ENCODE data around the gene PRR18. TPM values are rescaled to one million over a fixed set of nuclear protein-coding genes. Genes with fewer than 3 reads are reported as not detected.

Gene PRR18
- total and polyA plus RNA-seq, 2 donors (not counting 1 experiment from before 2014, with no cell fraction given): not detected

DNA sequence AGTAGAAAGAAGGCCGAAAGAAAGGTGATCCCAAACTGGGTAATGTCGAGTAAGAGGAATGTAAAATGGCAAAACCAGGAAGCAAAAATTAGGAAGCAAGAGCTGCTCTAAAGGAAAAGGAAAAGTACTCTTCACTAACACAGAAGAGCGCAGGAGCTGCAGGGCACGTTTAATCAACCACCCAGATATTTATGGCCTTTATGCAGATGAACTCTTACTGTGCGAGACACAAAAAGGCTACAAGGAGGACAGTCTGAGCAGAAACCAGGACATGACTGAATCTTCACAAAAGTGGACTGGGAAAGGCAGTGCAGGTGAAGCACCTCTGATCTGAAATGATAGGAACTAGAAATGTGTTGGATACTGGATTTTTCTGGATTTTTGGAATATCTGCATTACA, 15.2 kb upstream of the PRR18 start:
- no peaks in the 10 kb centered on the region for H4K20me1 ChIP-seq (ENCODE audit: control insufficient read depth, extremely low read depth, insufficient read depth, low read length)

DNA sequence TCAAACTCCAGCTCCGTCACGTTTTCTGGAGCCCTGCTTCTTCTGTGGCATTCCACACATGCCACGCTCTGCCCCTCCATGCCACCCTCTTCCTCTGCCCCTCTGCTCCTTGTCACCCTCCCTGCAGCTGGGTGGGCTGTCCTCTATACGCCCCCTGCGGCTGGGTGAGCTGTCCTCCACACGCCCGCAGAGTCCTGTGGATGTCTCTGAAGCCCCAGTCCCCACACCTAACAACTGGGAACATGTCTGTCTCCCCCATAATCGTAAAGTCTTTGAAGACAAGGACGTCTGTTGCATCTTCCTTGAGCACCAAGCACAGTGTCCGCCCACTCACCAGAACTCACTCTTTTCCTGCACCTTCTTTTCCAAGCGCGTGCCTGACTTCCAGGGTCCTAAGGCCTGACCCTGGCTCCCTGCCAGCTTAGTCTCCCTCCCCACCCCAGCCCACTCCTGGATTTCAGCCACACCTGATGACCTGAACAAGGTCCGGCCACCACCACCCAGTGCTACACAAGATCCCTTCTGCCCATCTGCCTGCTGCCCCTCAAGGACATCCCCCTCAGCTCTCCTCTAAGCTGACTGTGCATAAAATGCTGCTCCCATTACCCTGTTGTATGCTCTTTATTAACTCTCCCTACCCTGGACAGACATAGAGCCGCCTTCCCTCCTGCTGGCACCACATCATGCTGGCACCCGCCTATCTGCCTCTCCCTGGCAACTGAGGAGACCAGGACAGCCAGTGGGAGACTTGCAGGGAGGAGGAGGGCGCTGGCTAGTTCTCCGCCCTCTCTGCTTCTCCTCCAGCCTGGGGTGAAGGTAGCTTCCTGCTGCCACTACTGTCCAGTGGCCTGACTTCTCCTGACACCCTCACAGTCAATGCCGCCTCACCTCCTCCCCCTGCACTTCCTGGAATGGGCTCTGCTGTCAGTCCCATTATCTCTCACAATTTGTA, 10.7 kb upstream of the PRR18 start:
- H3K4me2 ChIP-seq (ENCODE audit: extremely low read depth, insufficient read depth, low read length): no peak overlapping the region
- no peak overlapping the region for H3K9ac ChIP-seq (ENCODE audit: insufficient read depth, low read length)
- no peak for DNase-seq (ENCODE audit: low read depth in 2 of 2)
- H3K27ac ChIP-seq (ENCODE audit: insufficient read depth, low read length): no peak overlapping the region
- no peaks in the 10 kb centered on the region for H3K27me3 ChIP-seq (ENCODE audit: control insufficient read depth, insufficient read depth, low read length)
- H2AFZ ChIP-seq (ENCODE audit: low read length): no peak overlapping the region
- no peaks in the 10 kb centered on the region for H3K79me2 ChIP-seq (ENCODE audit: control insufficient read depth, insufficient read depth, low read length)
- TF ChIP-seq, protein P1, sequence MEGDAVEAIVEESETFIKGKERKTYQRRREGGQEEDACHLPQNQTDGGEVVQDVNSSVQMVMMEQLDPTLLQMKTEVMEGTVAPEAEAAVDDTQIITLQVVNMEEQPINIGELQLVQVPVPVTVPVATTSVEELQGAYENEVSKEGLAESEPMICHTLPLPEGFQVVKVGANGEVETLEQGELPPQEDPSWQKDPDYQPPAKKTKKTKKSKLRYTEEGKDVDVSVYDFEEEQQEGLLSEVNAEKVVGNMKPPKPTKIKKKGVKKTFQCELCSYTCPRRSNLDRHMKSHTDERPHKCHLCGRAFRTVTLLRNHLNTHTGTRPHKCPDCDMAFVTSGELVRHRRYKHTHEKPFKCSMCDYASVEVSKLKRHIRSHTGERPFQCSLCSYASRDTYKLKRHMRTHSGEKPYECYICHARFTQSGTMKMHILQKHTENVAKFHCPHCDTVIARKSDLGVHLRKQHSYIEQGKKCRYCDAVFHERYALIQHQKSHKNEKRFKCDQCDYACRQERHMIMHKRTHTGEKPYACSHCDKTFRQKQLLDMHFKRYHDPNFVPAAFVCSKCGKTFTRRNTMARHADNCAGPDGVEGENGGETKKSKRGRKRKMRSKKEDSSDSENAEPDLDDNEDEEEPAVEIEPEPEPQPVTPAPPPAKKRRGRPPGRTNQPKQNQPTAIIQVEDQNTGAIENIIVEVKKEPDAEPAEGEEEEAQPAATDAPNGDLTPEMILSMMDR (conservative IDR thresholded peaks at IDR 0.05 in 1 of 2, IDR thresholded peaks at IDR 0.05 in 1 of 2; ENCODE audit: low read depth in 1 of 2, low read length in 2 of 2): no peak
- no peak for TF ChIP-seq EZH2 (IDR thresholded peaks at IDR 0.05; ENCODE audit: low read length, missing control alignments)
- H4K20me1 ChIP-seq (ENCODE audit: control insufficient read depth, extremely low read depth, insufficient read depth, low read length): no peaks in the 10 kb centered on the region
- H3K4me3 ChIP-seq (replicated peaks in 1 of 4; ENCODE audit: control extremely low read depth in 1 of 4, insufficient read depth in 1 of 4, low read depth in 3 of 4, low read length in 4 of 4): no peak overlapping the region
- no peaks in the 10 kb centered on the region for H3K9me3 ChIP-seq (ENCODE audit: control insufficient read depth, insufficient read depth, low read depth, low read length)
- peaks cover 4% of the 10 kb centered on the region for H3K36me3 ChIP-seq (ENCODE audit: control insufficient read depth, insufficient read depth, low read length)
- no peaks in the 10 kb centered on the region for H3K4me1 ChIP-seq (ENCODE audit: control insufficient read depth, extremely low read depth, insufficient read depth, low read length)

More for the DNA sequence above, 15.2 kb upstream of the PRR18 start:
- H3K79me2 ChIP-seq (ENCODE audit: control insufficient read depth, insufficient read depth, low read length): peaks cover 3% of the 10 kb centered on the region
- H3K36me3 ChIP-seq (ENCODE audit: control insufficient read depth, insufficient read depth, low read length): peaks cover 10% of the 10 kb centered on the region
- DNase-seq (ENCODE audit: low read depth in 2 of 2): no peak
- no peaks in the 10 kb centered on the region for H3K9me3 ChIP-seq (ENCODE audit: control insufficient read depth, insufficient read depth, low read depth, low read length)
- H3K4me3 ChIP-seq (replicated peaks in 1 of 4; ENCODE audit: control extremely low read depth in 1 of 4, insufficient read depth in 1 of 4, low read depth in 3 of 4, low read length in 4 of 4): no peak overlapping the region
- H3K4me1 ChIP-seq (ENCODE audit: control insufficient read depth, extremely low read depth, insufficient read depth, low read length): no peaks in the 10 kb centered on the region
- H3K27me3 ChIP-seq (ENCODE audit: control insufficient read depth, insufficient read depth, low read length): no peaks in the 10 kb centered on the region
- no peak for TF ChIP-seq EZH2 (IDR thresholded peaks at IDR 0.05; ENCODE audit: low read length, missing control alignments)
- TF ChIP-seq, protein P1 (conservative IDR thresholded peaks at IDR 0.05 in 1 of 2, IDR thresholded peaks at IDR 0.05 in 1 of 2; ENCODE audit: low read depth in 1 of 2, low read length in 2 of 2): no peak
- no peak overlapping the region for H3K27ac ChIP-seq (ENCODE audit: insufficient read depth, low read length)
- no peak overlapping the region for H2AFZ ChIP-seq (ENCODE audit: low read length)
- H3K9ac ChIP-seq (ENCODE audit: insufficient read depth, low read length): no peak overlapping the region
- no peak overlapping the region for H3K4me2 ChIP-seq (ENCODE audit: extremely low read depth, insufficient read depth, low read length)

DNA sequence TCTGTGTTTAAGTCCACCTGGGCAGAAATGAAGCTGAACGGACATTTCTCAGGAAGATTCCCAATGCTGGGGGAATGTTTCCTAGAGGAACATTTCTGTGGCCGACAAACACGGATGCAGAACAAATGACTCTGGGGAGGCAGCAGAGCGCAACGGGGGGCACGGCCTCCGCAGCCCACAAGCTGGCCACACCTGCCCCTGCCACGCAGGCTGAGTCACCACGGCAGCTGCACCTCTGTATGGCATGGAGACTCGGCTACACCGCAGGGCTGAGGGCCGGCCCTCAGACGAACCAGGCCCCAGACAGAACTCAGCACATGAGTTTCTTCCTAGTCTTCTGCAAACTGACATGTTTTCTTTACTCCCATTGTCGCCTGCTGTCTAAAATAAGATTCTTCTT, 10.0 kb upstream of the PRR18 start:
- H3K79me2 ChIP-seq (ENCODE audit: control insufficient read depth, insufficient read depth, low read length): no peaks in the 10 kb centered on the region
- TF ChIP-seq, protein P1 (conservative IDR thresholded peaks at IDR 0.05 in 1 of 2, IDR thresholded peaks at IDR 0.05 in 1 of 2; ENCODE audit: low read depth in 1 of 2, low read length in 2 of 2): no peak
- no peak for TF ChIP-seq EZH2 (IDR thresholded peaks at IDR 0.05; ENCODE audit: low read length, missing control alignments)
- H3K9ac ChIP-seq (ENCODE audit: insufficient read depth, low read length): no peak overlapping the region
- H3K36me3 ChIP-seq (ENCODE audit: control insufficient read depth, insufficient read depth, low read length): peaks cover 2% of the 10 kb centered on the region
- H3K9me3 ChIP-seq (ENCODE audit: control insufficient read depth, insufficient read depth, low read depth, low read length): no peaks in the 10 kb centered on the region
- H3K4me3 ChIP-seq (replicated peaks in 1 of 4; ENCODE audit: control extremely low read depth in 1 of 4, insufficient read depth in 1 of 4, low read depth in 3 of 4, low read length in 4 of 4): no peak overlapping the region
- H4K20me1 ChIP-seq (ENCODE audit: control insufficient read depth, extremely low read depth, insufficient read depth, low read length): no peaks in the 10 kb centered on the region
- DNase-seq (ENCODE audit: low read depth in 2 of 2): no peak
- H3K27me3 ChIP-seq (ENCODE audit: control insufficient read depth, insufficient read depth, low read length): no peaks in the 10 kb centered on the region
- no peak overlapping the region for H3K4me2 ChIP-seq (ENCODE audit: extremely low read depth, insufficient read depth, low read length)
- H3K4me1 ChIP-seq (ENCODE audit: control insufficient read depth, extremely low read depth, insufficient read depth, low read length): no peaks in the 10 kb centered on the region
- H3K27ac ChIP-seq (ENCODE audit: insufficient read depth, low read length): no peak overlapping the region
- no peak overlapping the region for H2AFZ ChIP-seq (ENCODE audit: low read length)

All from fibroblast of lung (primary cell).